Measurements from ENCODE around the gene TFAP2C.
"Not testable (repeated sequence)": the region's sequence is repeated elsewhere in the genome, so short reads cannot be mapped to it uniquely, and the experiment has no call there.

The TFAP2C gene

GRCh38 chr20:56617489-56617888 lies 11.6 kb upstream of the TFAP2C start:
- DNase-seq = no peak

- no peak for DNase-seq
Measured at GRCh38 chr20:56621730-56622129, 7.4 kb upstream of the TFAP2C start.

GRCh38 chr20:56623930-56624329 lies 5.2 kb upstream of the TFAP2C start:
- not testable (repeated sequence) for DNase-seq

- no peak for DNase-seq
Measured at GRCh38 chr20:56624786-56625681, 4.1 kb upstream of the TFAP2C start.

- no peak for DNase-seq
Measured at GRCh38 chr20:56625837-56626236, 3.3 kb upstream of the TFAP2C start.

GRCh38 chr20:56626367-56627121 lies 2.6 kb upstream of the TFAP2C start:
- no peak for DNase-seq

GRCh38 chr20:56627122-56628014 lies 1.7 kb upstream of the TFAP2C start:
- DNase-seq = no peak

- no peak for DNase-seq
Measured at GRCh38 chr20:56628015-56628872, 862 bp upstream of the TFAP2C start.

- DNase-seq = no peak
Measured at GRCh38 chr20:56629464-56630085, 469 bp downstream of the TFAP2C start.

GRCh38 chr20:56630086-56630493 lies 984 bp downstream of the TFAP2C start:
- DNase-seq = no peak

- DNase-seq = no peak
Measured at GRCh38 chr20:56630506-56631317, 1.6 kb downstream of the TFAP2C start.

GRCh38 chr20:56631318-56631989 lies 2.3 kb downstream of the TFAP2C start:
- DNase-seq = no peak

- no peak for DNase-seq
Measured at GRCh38 chr20:56631990-56632327, 2.9 kb downstream of the TFAP2C start.

- no peak for DNase-seq
Measured at GRCh38 chr20:56634307-56634706, 5.2 kb downstream of the TFAP2C start.

- no peak for DNase-seq
Measured at GRCh38 chr20:56634735-56635385, 5.8 kb downstream of the TFAP2C start.

- DNase-seq = no peak
Measured at GRCh38 chr20:56636716-56637115, 7.6 kb downstream of the TFAP2C start.

- no peak for DNase-seq
Measured at GRCh38 chr20:56637576-56637975, 8.5 kb downstream of the TFAP2C start.

- DNase-seq = no peak
Measured at GRCh38 chr20:56646599-56646998, 17.5 kb downstream of the TFAP2C start.

GRCh38 chr20:56653211-56653610 lies 24.1 kb downstream of the TFAP2C start:
- no peak for DNase-seq

GRCh38 chr20:56656632-56657031 lies 27.5 kb downstream of the TFAP2C start:
- no peak for DNase-seq

Data from stimulated activated naive CD4-positive, alpha-beta T cell (primary cell).